Measurements from ENCODE around the gene SBNO2.

- no peak for TF ChIP-seq SUZ12 (IDR thresholded peaks at IDR 0.05; ENCODE audit: extremely low read depth, insufficient read depth, insufficient read length)
- no peak for TF ChIP-seq ZNF274 (IDR thresholded peaks at IDR 0.05; ENCODE audit: low read depth, low read length)
These were observed 60.8 kb downstream of the SBNO2 start for GRCh38 chr19:1113030-1113985.

Measured in NT2/D1 (cell line).